PC-9 (cell line): Measurements from ENCODE around the gene ANKRD33. TPM values are rescaled to one million over a fixed set of nuclear protein-coding genes. Genes with fewer than 3 reads are reported as not detected.

ENCODE experiments used
- BruUV-seq: library from RNA; stranded (reverse); fragments of 400-500 nt; replicated peaks from 2 replicates; lab custom pipeline; 2021; lab: Mats Ljungman, UMichigan
- CTCF ChIA-PET: fragments of 300-600 bp; sonication (Branson Sonifier 250); formaldehyde crosslinking; loops from one replicate; lab custom pipeline; 2022; ENCODE audit warnings: antibody characterized with exemption; lab: Charles Lee
- POLR2A ChIA-PET: fragments of 300-600 bp; sonication (Branson Sonifier 250); formaldehyde crosslinking; loops from one replicate; lab custom pipeline; 2022; ENCODE audit warnings: antibody characterized with exemption; ENCODE audit not compliant: unreplicated experiment; lab: Charles Lee
- DNase-seq, 2 experiments: peaks; one replicate each; pipeline versions ENCODE4 v3.0.0 to v3.0.0-alpha.2; 2015 to 2022; ENCODE audit warnings: mixed read lengths in 1 of 2
- H2AFZ ChIP-seq: fragments of 200-600 bp; sonication (generic); 2 replicates; pipeline ENCODE4 v1.8.1; 2017; ENCODE audit warnings: antibody characterized with exemption
- H3F3A ChIP-seq: fragments of 200-600 bp; sonication (generic); 2 replicates; pipeline ENCODE4 v1.8.1; 2017; ENCODE audit warnings: antibody characterized with exemption, mild to moderate bottlenecking, low read depth; ENCODE audit not compliant: insufficient read depth
- H3K27ac ChIP-seq: fragments of 200-600 bp; sonication (generic); 2 replicates; pipeline ENCODE4 v1.6.1; 2016; ENCODE audit warnings: mixed run types
- H3K27me3 ChIP-seq: fragments of 200-600 bp; sonication (generic); 2 replicates; pipeline ENCODE4 v1.6.1; 2016; ENCODE audit warnings: low read depth, mixed run types; ENCODE audit not compliant: insufficient read depth
- H3K36me3 ChIP-seq: fragments of 200-600 bp; sonication (generic); 2 replicates; pipeline ENCODE4 v1.6.1; 2016; ENCODE audit warnings: low read depth, mixed run types
- H3K4me1 ChIP-seq: fragments of 200-600 bp; sonication (generic); replicated peaks from 2 replicates; pipeline ENCODE4 v1.6.1; 2016; ENCODE audit warnings: mixed run types; ENCODE audit not compliant: insufficient read depth
- H3K4me2 ChIP-seq: fragments of 200-600 bp; sonication (generic); 2 replicates; pipeline ENCODE4 v1.6.1; 2017; ENCODE audit warnings: mixed run types
- H3K4me3 ChIP-seq: fragments of 200-600 bp; sonication (generic); 2 replicates; pipeline ENCODE4 v1.6.1; 2016; ENCODE audit warnings: mixed run types
- H3K79me2 ChIP-seq: fragments of 200-600 bp; sonication (generic); 2 replicates; pipeline ENCODE4 v1.6.1; 2017; ENCODE audit warnings: low read depth, mixed run types
- H3K9me2 ChIP-seq: fragments of 200-600 bp; sonication (generic); 2 replicates; pipeline ENCODE4 v1.8.1; 2017; ENCODE audit warnings: mild to moderate bottlenecking; ENCODE audit not compliant: insufficient read depth
- H3K9me3 ChIP-seq: fragments of 200-600 bp; sonication (generic); 2 replicates; pipeline ENCODE4 v1.8.1; 2016; ENCODE audit warnings: low read depth; ENCODE audit not compliant: insufficient read depth
- H4K20me1 ChIP-seq: fragments of 200-600 bp; sonication (generic); 2 replicates; pipeline ENCODE4 v1.8.1; 2017; ENCODE audit not compliant: insufficient read depth
- EZH2 ChIP-seq: fragments of 200-600 bp; sonication (generic); IDR thresholded peaks from 2 replicates; pipeline ENCODE4 v1.8.0; 2017; ENCODE audit warnings: antibody characterized with exemption, low read depth
- intact Hi-C: fragments of 100-400 bp; cut with micrococcal nuclease; formaldehyde crosslinking; loops from one replicate; pipeline ENCODE4 v1.10.0; 2022; ENCODE audit not compliant: unreplicated experiment
- total RNA-seq: library from RNA; stranded (reverse); gene quantifications from 2 replicates; pipeline ENCODE4 v1.2.3, GENCODE V29; 2021
- TF ChIP-seq, protein P1 (sequence below): fragments of 200-600 bp; sonication (generic); conservative IDR thresholded peaks from 2 replicates; pipeline ENCODE4 v1.6.1; 2017; ENCODE audit warnings: mixed run types, antibody characterized with exemption, mild to moderate bottlenecking, moderate library complexity

The ANKRD33 gene
- total RNA-seq, 1 experiment from 2014 or later, result not detected

DNA sequence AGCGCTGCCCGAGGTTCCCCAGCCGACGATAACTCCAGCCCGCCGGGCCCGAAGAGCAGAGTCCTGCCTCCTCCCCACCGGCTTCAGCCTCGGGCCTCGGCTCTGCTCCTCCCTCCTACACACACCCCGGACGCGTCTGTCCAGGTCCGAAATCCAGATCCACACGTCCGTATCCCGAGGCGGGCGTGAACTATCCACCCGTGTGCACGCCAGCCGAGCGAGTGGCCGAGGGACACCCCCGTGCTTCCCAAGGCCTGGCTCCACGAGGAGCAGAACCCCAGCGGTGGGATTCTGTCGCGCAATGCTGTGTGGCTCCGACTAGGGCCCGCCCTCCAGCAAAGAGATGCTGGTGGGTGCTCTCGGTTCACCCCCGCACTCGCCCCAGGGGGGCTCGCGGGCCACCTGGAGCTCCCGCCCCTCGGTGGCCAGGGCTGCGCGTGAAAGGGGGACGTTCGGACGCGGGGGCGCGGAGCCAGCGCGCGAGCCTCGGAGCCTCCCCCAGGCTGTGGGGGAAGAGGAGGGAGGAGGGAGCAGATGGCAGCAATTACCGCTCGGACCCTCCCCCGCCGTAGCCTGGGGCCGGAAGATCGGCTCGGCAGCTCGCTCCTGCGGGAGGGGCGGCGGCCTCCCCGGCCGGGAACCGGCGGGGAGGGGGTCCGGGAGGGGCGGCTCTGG is 18.9 kb upstream of the ANKRD33 start:
- H3K27ac ChIP-seq, result no peak overlapping the region
- intact Hi-C loops, result no loop called here
- no peak for TF ChIP-seq EZH2
- TF ChIP-seq, protein P1, sequence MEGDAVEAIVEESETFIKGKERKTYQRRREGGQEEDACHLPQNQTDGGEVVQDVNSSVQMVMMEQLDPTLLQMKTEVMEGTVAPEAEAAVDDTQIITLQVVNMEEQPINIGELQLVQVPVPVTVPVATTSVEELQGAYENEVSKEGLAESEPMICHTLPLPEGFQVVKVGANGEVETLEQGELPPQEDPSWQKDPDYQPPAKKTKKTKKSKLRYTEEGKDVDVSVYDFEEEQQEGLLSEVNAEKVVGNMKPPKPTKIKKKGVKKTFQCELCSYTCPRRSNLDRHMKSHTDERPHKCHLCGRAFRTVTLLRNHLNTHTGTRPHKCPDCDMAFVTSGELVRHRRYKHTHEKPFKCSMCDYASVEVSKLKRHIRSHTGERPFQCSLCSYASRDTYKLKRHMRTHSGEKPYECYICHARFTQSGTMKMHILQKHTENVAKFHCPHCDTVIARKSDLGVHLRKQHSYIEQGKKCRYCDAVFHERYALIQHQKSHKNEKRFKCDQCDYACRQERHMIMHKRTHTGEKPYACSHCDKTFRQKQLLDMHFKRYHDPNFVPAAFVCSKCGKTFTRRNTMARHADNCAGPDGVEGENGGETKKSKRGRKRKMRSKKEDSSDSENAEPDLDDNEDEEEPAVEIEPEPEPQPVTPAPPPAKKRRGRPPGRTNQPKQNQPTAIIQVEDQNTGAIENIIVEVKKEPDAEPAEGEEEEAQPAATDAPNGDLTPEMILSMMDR, result no peak
- H3F3A ChIP-seq, result no peaks in the 10 kb centered on the region
- peaks cover 91% of the 10 kb centered on the region for H3K27me3 ChIP-seq
- H3K79me2 ChIP-seq, result no peaks in the 10 kb centered on the region
- H3K4me1 ChIP-seq, result no peaks in the 10 kb centered on the region
- no peaks in the 10 kb centered on the region for H3K9me3 ChIP-seq
- no TSS peak for BruUV-seq
- H3K4me3 ChIP-seq, result no peak overlapping the region
- no peaks in the 10 kb centered on the region for H4K20me1 ChIP-seq
- no peak overlapping the region for H2AFZ ChIP-seq
- CTCF ChIA-PET, result interaction anchor here (0.7 kb wide), 1 partner anchor 884 kb away, joined by 7 read pairs; no protein-coding TSS in a partner anchor
- no peaks in the 10 kb centered on the region for H3K9me2 ChIP-seq
- POLR2A ChIA-PET, result no interaction called here
- no peak for DNase-seq
- no peak overlapping the region for H3K4me2 ChIP-seq
- no peaks in the 10 kb centered on the region for H3K36me3 ChIP-seq

DNA sequence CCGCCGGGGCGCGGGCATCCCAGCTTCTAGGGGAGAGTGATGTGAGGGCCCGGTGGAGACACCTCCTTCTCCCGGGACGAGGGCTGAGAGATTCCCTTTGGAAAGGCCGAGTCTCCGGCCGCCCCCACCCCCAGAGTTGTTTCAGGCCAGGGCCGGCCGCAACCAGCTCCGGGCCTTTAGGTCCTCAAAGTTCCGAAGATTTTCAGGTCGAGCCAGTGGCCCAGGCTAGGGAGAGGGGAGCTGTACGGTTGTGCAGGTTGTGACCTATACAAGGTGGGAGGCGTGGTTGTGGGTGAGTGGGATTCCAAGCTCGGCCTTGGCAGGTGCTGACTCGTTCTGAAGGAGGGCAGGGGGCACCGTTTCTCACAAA is 18.4 kb upstream of the ANKRD33 start:
- ChIA-PET CTCF (interaction anchor here (0.7 kb wide), 1 partner anchor 885 kb away, joined by 7 read pairs; no protein-coding TSS in a partner anchor), POLR2A (no interaction called here)
- H3K4me1 ChIP-seq, result no peaks in the 10 kb centered on the region
- intact Hi-C loops, result no loop called here
- DNase-seq, result no peak
- no peaks in the 10 kb centered on the region for H3K9me2 ChIP-seq
- no peak overlapping the region for H3K4me3 ChIP-seq
- no peaks in the 10 kb centered on the region for H4K20me1 ChIP-seq
- H3F3A ChIP-seq, result no peaks in the 10 kb centered on the region
- no peak overlapping the region for H3K4me2 ChIP-seq
- H3K9me3 ChIP-seq, result no peaks in the 10 kb centered on the region
- TF ChIP-seq EZH2, result no peak
- TF ChIP-seq, protein P1, result no peak
- no peaks in the 10 kb centered on the region for H3K79me2 ChIP-seq
- H3K27me3 ChIP-seq, result peaks cover 90% of the 10 kb centered on the region
- no peak overlapping the region for H2AFZ ChIP-seq
- no TSS peak for BruUV-seq
- H3K36me3 ChIP-seq, result no peaks in the 10 kb centered on the region
- H3K27ac ChIP-seq, result no peak overlapping the region

DNA sequence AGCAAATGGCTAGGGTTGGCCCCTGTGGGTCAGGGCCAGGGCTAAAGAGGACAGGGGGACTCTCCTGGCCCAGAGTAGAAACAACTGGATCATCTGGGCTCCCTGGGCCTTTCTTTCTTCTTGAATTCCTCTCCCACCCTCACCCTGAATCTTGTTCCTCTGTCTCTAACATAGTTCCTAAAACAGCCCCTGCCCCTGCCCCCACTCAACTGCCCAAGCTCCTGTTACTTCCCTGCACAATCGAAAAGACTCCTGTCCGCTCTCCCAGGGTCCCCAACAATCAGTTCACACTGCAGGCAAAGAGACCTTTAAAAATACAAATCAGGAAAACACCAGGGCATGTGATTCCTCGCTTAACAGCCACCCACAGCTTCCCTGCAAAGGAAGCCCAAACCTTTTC is 18.0 kb upstream of the ANKRD33 start:
- no peak for DNase-seq
- ChIA-PET CTCF (interaction anchor here (0.7 kb wide), 1 partner anchor 885 kb away, joined by 7 read pairs; no protein-coding TSS in a partner anchor), POLR2A (no interaction called here)
- intact Hi-C loops, result no loop called here
- BruUV-seq, result no TSS peak
- no peaks in the 10 kb centered on the region for H3F3A ChIP-seq
- no peaks in the 10 kb centered on the region for H3K79me2 ChIP-seq
- no peak overlapping the region for H3K27ac ChIP-seq
- no peaks in the 10 kb centered on the region for H4K20me1 ChIP-seq
- H3K4me3 ChIP-seq, result no peak overlapping the region
- H3K27me3 ChIP-seq, result peaks cover 90% of the 10 kb centered on the region
- no peaks in the 10 kb centered on the region for H3K36me3 ChIP-seq
- no peaks in the 10 kb centered on the region for H3K9me3 ChIP-seq
- H3K9me2 ChIP-seq, result no peaks in the 10 kb centered on the region
- no peaks in the 10 kb centered on the region for H3K4me1 ChIP-seq
- no peak overlapping the region for H2AFZ ChIP-seq
- H3K4me2 ChIP-seq, result no peak overlapping the region
- TF ChIP-seq EZH2, result no peak
- TF ChIP-seq, protein P1, result no peak
